Skeletal muscle satellite cell (primary cell): ENCODE data around the gene PSMD14.
"Not testable (repeated sequence)": the region's sequence is repeated elsewhere in the genome, so short reads cannot be mapped to it uniquely, and the experiment has no call there.

Experiments used
- H3K27me3 ChIP-seq: 2 replicates; pipeline ENCODE4 v1.7.0; 2013; ENCODE audit warnings: low read length; ENCODE audit not compliant: control insufficient read depth, insufficient read depth
- H3K36me3 ChIP-seq: 2 replicates; pipeline ENCODE4 v1.7.0; 2013; ENCODE audit warnings: mild to moderate bottlenecking, control low read depth, low read length; ENCODE audit not compliant: insufficient read depth
- H3K4me1 ChIP-seq: 2 replicates; pipeline ENCODE4 v1.7.0; 2013; ENCODE audit warnings: low read length; ENCODE audit not compliant: control insufficient read depth, insufficient read depth
- H3K4me2 ChIP-seq: 2 replicates; pipeline ENCODE4 v1.7.0; 2013; ENCODE audit warnings: mild to moderate bottlenecking, low read length
- H3K4me3 ChIP-seq: 2 replicates; pipeline ENCODE4 v1.7.0; 2013; ENCODE audit warnings: low read length
- H3K9ac ChIP-seq: 2 replicates; pipeline ENCODE4 v1.7.0; 2013; ENCODE audit warnings: mild to moderate bottlenecking, low read depth, low read length, moderate library complexity
- H3K9me3 ChIP-seq: replicated peaks from 2 replicates; pipeline ENCODE4 v1.7.0; 2013; ENCODE audit warnings: mild to moderate bottlenecking, control low read depth, low read length

Gene PSMD14

GRCh38 chr2:161340930-161341413 lies 32.7 kb downstream of the PSMD14 start:
- not testable (repeated sequence) for H3K36me3 ChIP-seq

GRCh38 chr2:161343235-161343634 lies 35.0 kb downstream of the PSMD14 start:
- H3K4me1 ChIP-seq = no peaks in the 10 kb centered on the region
- H3K9ac ChIP-seq = no peak overlapping the region
- H3K9me3 ChIP-seq = no peaks in the 10 kb centered on the region
- H3K27me3 ChIP-seq = no peaks in the 10 kb centered on the region
- H3K4me2 ChIP-seq = no peak overlapping the region
- no peak overlapping the region for H3K4me3 ChIP-seq
- no peaks in the 10 kb centered on the region for H3K36me3 ChIP-seq

More at GRCh38 chr2:161340930-161341413, 32.7 kb downstream of the PSMD14 start:
- not testable (repeated sequence) for H3K4me2 ChIP-seq, H3K9ac ChIP-seq, H3K27me3 ChIP-seq, H3K4me1 ChIP-seq, H3K9me3 ChIP-seq, H3K4me3 ChIP-seq

- no peak overlapping the region for H3K4me2 ChIP-seq
- H3K36me3 ChIP-seq = no peaks in the 10 kb centered on the region
- H3K9ac ChIP-seq = no peak overlapping the region
- H3K27me3 ChIP-seq = no peaks in the 10 kb centered on the region
- H3K9me3 ChIP-seq = no peaks in the 10 kb centered on the region
- H3K4me1 ChIP-seq = no peaks in the 10 kb centered on the region
- no peak overlapping the region for H3K4me3 ChIP-seq
Measured at GRCh38 chr2:161344692-161345091, 36.5 kb downstream of the PSMD14 start.

GRCh38 chr2:161351678-161352077 lies 43.5 kb downstream of the PSMD14 start:
- Histone ChIP-seq H3K27me3 (no peaks in the 10 kb centered on the region), H3K4me1 (no peaks in the 10 kb centered on the region), H3K4me2 (no peak overlapping the region), H3K9ac (no peak overlapping the region), H3K36me3 (no peaks in the 10 kb centered on the region), H3K9me3 (no peaks in the 10 kb centered on the region), H3K4me3 (no peak overlapping the region)

- Histone ChIP-seq H3K27me3 (no peaks in the 10 kb centered on the region), H3K36me3 (no peaks in the 10 kb centered on the region), H3K9ac (no peak overlapping the region), H3K4me1 (no peaks in the 10 kb centered on the region), H3K4me3 (no peak overlapping the region), H3K9me3 (no peaks in the 10 kb centered on the region), H3K4me2 (no peak overlapping the region)
Measured at GRCh38 chr2:161352719-161353118, 44.5 kb downstream of the PSMD14 start.

- Histone ChIP-seq H3K9ac (no peak overlapping the region), H3K27me3 (no peaks in the 10 kb centered on the region), H3K36me3 (no peaks in the 10 kb centered on the region), H3K4me1 (no peaks in the 10 kb centered on the region), H3K4me2 (no peak overlapping the region), H3K4me3 (no peak overlapping the region), H3K9me3 (no peaks in the 10 kb centered on the region)
Measured at GRCh38 chr2:161353543-161353942, 45.3 kb downstream of the PSMD14 start.

- no peak overlapping the region for H3K9ac ChIP-seq
- no peaks in the 10 kb centered on the region for H3K9me3 ChIP-seq
- H3K4me2 ChIP-seq = no peak overlapping the region
- no peaks in the 10 kb centered on the region for H3K27me3 ChIP-seq
- no peak overlapping the region for H3K4me3 ChIP-seq
- H3K36me3 ChIP-seq = no peaks in the 10 kb centered on the region
- H3K4me1 ChIP-seq = no peaks in the 10 kb centered on the region
Measured at GRCh38 chr2:161354106-161354505, 45.9 kb downstream of the PSMD14 start.

GRCh38 chr2:161355106-161355505 lies 46.9 kb downstream of the PSMD14 start:
- no peaks in the 10 kb centered on the region for H3K27me3 ChIP-seq
- H3K4me3 ChIP-seq = no peak overlapping the region
- H3K4me2 ChIP-seq = no peak overlapping the region
- no peak overlapping the region for H3K9ac ChIP-seq
- H3K36me3 ChIP-seq = no peaks in the 10 kb centered on the region
- H3K4me1 ChIP-seq = no peaks in the 10 kb centered on the region
- H3K9me3 ChIP-seq = no peaks in the 10 kb centered on the region

GRCh38 chr2:161355983-161356382 lies 47.8 kb downstream of the PSMD14 start:
- H3K36me3 ChIP-seq = no peaks in the 10 kb centered on the region
- no peak overlapping the region for H3K9ac ChIP-seq
- H3K27me3 ChIP-seq = no peaks in the 10 kb centered on the region
- H3K4me3 ChIP-seq = no peak overlapping the region
- no peaks in the 10 kb centered on the region for H3K9me3 ChIP-seq
- H3K4me1 ChIP-seq = no peaks in the 10 kb centered on the region
- H3K4me2 ChIP-seq = no peak overlapping the region

GRCh38 chr2:161357097-161357496 lies 48.9 kb downstream of the PSMD14 start:
- Histone ChIP-seq H3K9me3 (no peaks in the 10 kb centered on the region), H3K4me2 (no peak overlapping the region), H3K4me1 (no peaks in the 10 kb centered on the region), H3K9ac (no peak overlapping the region), H3K4me3 (no peak overlapping the region), H3K27me3 (no peaks in the 10 kb centered on the region), H3K36me3 (peaks cover 5% of the 10 kb centered on the region)

GRCh38 chr2:161358838-161359237 lies 50.6 kb downstream of the PSMD14 start:
- Histone ChIP-seq H3K9ac (no peak overlapping the region), H3K4me2 (no peak overlapping the region), H3K27me3 (no peaks in the 10 kb centered on the region), H3K9me3 (peaks cover 4% of the 10 kb centered on the region), H3K36me3 (peaks cover 9% of the 10 kb centered on the region), H3K4me1 (no peaks in the 10 kb centered on the region), H3K4me3 (no peak overlapping the region)

- H3K9ac ChIP-seq, H3K4me1 ChIP-seq, H3K4me3 ChIP-seq, H3K9me3 ChIP-seq, H3K36me3 ChIP-seq, H3K4me2 ChIP-seq, H3K27me3 ChIP-seq: not testable (repeated sequence)
Measured at GRCh38 chr2:161360095-161360654, 52.0 kb downstream of the PSMD14 start.
